HG02943 (cell line): Measurements from ENCODE around the gene FBXO36.
"Not testable (repeated sequence)": the region's sequence is repeated elsewhere in the genome, so short reads cannot be mapped to it uniquely, and the experiment has no call there.

ENCODE experiments used
- ATAC-seq: cut with Tn5 transposase; IDR thresholded peaks from one replicate; pipeline ENCODE4 v1.9.1; 2021; ENCODE audit warnings: mild to moderate bottlenecking, low read depth, moderate library complexity; ENCODE audit not compliant: unreplicated experiment

FBXO36 gene

DNA sequence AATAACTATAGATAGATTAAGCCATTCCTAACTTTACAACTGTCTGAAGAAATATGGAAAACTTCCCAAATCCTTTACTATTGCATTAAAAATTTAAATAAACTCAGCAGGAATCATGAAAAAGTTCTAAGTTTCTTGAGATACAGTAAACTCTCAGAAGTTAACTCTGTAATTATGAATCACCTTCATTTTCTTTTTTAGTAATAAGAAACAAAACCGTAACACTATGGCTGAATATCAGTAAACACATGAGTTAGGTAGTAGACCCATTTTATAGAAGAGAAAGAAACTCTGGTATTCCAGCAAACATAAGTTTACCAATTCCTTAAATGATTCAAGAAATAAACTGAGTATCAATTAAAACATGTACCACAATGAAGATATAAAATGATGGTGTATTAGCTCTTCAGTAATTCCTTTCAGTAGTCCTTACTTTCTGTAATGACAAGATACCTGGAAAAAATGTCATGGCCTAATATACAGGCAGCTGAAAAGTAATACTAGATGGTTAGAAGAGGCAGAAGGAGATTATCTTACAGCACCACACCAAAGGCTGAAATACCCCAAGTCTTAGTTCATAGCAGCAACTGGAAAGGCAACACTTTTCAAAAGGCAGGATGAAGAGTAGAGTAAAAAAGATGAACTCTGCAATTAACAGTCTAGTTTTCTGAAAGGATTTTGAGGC, 12.0 kb upstream of the FBXO36 start:
- ATAC-seq, result no peak

DNA sequence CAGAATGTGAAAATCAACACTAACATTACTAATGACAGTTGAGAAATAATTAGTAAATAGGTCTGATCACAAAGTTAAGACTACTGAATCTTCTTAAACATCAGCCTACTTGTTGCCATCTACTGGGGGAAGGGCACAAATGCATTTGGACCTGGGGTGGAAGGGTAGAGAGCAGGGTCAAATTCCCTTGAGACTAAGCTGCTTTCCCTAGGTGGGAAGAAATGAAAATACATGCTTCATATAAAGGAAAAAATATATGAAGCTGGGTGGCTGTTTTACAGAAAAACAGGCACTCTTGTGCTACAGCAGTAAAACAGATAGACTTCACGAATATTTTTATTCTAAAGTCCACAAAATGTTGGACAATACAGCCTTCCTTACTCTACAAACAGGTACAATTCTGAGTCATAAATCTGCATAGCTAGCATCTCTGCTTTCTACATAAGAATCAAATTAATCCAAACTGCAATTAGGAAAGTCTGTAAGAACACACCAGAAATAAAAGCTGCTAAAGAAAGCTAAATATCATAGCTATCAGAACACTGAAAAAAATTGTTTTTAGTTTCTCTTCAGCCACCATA, 11.4 kb upstream of the FBXO36 start:
- no peak for ATAC-seq

- no peak for ATAC-seq
These were observed 8.1 kb upstream of the FBXO36 start for GRCh38 chr2:229914171-229914570.

DNA sequence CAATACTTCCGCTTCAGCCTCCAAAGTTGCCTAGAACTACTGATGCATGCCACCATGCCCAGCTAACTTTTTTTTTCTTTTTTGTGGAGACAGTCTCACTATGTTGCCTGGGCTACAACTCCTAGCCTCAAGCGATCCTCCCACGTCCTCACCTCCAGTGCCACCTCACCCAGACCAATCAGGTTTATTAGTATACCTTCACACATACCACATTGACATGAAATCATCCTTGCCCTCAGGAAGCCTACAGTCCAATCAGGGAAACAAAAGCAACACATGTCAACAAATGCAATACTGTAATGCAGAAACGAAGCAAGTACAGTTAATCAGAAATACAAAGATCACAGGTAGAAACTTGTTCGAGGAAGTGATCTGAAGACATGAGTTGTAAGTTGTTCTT, 4.5 kb upstream of the FBXO36 start:
- ATAC-seq, result no peak

GRCh38 chr2:229920011-229920641, 2.2 kb upstream of the FBXO36 start:
- ATAC-seq, result no peak

DNA sequence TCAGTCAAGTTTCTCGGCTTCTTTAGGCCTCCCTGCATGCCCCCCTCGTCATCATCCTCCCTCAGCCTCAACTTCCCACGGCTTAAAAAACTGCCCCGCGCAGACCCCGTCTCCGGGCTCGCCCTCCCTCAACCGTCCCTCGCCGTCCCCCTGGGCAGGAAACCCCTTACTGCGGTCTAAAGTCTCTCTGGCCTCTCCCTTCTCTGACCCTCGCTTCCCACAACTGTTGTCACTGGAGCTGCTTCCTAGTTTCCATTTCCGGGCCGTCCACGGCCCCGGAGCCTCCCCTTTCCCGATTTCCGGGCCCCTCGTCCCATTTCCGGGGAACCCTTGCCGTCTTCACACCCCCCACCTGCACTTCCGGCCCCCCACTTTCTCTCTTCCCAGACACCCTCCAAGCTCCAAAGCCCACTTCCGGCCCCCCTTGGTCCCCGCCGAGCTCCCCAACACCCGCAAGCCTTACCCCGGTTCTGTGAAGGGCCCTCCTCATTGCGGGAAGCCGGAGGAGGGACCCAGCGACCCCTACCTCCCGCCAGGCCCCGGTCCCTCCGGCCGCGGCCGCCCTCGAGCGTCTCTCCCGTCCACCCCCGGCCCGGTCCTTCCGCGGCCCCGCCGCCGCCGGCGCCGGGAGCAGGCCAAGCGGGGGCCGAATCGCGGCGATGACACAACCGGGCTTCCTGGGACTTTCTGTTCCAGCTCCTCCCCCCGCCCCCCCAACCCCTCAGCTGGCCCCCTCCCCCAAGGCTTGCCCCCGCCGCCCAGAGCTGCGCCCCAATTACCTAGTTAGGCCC, 1.0 kb upstream of the FBXO36 start:
- ATAC-seq, result peak; percentile 29

- peak; percentile 56 for ATAC-seq
These were observed 333 bp upstream of the FBXO36 start, which contains the start of gene TRIP12 for GRCh38 chr2:229921892-229922448. TSS of gene TRIP12 (minus strand) at chr2:229922009. CDS start at chr2:229880079, 41,930 bp downstream.

DNA sequence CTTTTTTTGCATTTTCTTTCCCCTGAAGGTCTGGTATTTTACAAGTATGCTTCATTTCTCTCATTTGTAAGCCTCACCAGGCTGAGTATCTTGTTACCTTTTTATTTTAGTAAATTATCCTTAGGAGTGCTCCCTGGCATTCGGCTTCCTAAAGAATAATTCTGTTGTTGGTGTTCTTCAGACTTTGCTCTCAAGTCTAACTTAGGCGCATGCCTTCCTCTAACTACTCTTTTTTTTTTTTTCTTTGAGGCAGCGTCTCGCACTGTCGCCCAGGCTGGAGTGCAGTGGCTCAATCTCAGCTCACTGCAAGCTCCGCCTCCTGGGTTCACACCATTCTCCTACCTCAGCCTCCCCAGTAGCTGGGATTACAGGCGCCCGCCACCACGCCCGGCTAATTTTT, 2.2 kb downstream of the FBXO36 start:
- not testable (repeated sequence) for ATAC-seq

- no peak for ATAC-seq
These were observed 2.9 kb downstream of the FBXO36 start for GRCh38 chr2:229925201-229925600.

GRCh38 chr2:229927817-229928321, 5.6 kb downstream of the FBXO36 start:
- ATAC-seq, result no peak

GRCh38 chr2:229930656-229931055, 8.4 kb downstream of the FBXO36 start:
- no peak for ATAC-seq

DNA sequence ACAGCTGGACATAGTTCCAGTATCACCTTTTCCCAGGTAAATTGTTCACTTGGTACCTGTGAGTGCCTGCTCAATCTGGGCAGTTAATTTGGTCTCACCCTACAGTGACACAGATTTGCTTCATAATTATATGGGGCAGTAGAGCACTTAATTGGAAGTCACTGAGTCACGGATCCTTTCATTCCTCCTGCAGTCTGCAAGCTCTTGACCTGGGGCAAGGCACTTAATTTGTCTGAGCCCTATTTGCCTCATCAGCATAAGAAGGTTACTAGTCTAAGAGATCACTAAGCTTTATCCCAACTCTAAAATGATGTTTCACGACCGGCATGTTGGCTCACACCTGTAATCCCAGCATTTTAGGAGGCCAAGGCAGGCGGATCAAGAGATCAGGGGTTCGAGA, 8.9 kb downstream of the FBXO36 start:
- no peak for ATAC-seq

DNA sequence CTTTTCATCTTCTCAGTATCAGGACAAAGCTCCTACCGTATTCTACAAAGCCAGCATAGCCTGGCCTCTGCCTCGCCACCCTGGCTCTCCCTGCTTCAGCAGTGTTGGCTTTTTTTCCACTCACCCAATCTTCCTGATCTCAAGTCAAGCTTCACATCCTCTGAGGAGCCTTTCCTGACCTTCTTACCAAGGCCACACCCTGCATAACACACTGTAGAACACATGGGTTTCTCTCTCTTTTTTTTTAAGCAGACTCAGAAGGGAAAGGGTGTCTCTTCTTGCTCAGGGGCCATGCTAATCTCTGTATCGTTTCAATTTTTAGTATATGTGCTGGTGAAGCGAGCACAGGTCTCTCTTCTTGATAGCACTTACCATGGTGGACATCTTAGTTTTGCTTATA, 15.2 kb downstream of the FBXO36 start:
- ATAC-seq, result no peak

DNA sequence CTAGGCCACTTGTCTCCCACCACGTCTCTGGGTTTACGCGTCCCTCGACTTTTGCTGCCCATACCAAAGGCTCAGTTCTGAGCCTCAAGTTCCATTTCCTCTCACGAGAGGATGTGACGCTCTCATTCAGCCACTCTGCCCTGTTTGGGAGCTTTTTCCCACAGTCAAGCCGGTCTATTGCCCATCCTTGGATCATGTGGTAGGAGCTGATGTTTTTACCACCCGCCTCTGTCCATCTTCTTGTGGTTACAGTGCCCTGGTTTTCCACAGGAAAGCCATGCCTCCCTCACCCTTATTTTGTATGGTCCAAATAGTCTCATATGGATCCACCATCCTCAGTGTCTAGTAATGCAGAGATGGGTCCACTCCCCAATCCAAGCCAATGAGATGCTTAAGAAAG, 20.4 kb downstream of the FBXO36 start:
- no peak for ATAC-seq

- no peak for ATAC-seq
These were observed 20.9 kb downstream of the FBXO36 start for GRCh38 chr2:229943171-229943570.

- ATAC-seq, result no peak
These were observed 21.6 kb downstream of the FBXO36 start for GRCh38 chr2:229943770-229944449.

GRCh38 chr2:229945975-229946374, 23.7 kb downstream of the FBXO36 start:
- no peak for ATAC-seq

- ATAC-seq, result no peak
These were observed 25.2 kb downstream of the FBXO36 start for GRCh38 chr2:229947544-229947943.

DNA sequence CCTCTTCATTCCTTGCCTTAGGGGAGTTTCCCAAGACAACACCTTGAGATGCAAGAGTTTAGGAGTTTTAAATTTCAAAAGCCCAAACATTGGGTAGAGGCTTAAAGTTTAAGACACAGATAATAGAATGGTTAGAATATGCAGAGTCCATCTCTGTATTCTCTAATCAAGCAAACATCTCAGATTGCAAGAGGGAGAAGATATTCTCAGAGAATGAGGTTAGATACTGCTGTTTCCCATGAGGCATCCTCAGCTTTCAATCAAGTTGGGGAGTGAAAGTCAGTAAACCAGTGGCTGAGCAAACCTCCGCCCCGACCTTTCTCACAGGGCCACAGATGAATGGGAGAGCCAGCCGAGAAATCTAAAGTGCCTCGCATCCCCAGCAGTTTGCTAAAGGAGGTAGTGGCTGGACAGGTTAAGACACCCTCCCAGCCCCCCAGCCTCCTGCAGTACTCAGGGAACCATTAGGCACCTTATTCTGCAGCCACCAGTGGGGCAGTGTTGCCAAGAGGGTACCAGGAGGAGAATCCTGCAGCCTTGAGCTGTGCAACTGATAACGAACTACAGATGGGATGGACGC, 30.0 kb downstream of the FBXO36 start:
- ATAC-seq, result no peak

- ATAC-seq, result no peak
These were observed 33.4 kb downstream of the FBXO36 start for GRCh38 chr2:229955663-229956062.
